Measurements from ENCODE around the gene IQGAP2.
"Not testable (repeated sequence)": the region's sequence is repeated elsewhere in the genome, so short reads cannot be mapped to it uniquely, and the experiment has no call there.

Gene IQGAP2

GRCh38 chr5:76545184-76545583, 142.1 kb downstream of the IQGAP2 start:
- Histone ChIP-seq H3K4me3 (ENCODE audit: low read depth, low read length) (no peak overlapping the region), H3K36me3 (no peaks in the 10 kb centered on the region), H3K27me3 (no peaks in the 10 kb centered on the region), H3K4me1 (no peaks in the 10 kb centered on the region), H3K9me3 (no peaks in the 10 kb centered on the region)
- no peak for TF ChIP-seq CTCF (IDR thresholded peaks at IDR 0.05; ENCODE audit: low read depth, low read length)
- no peak for DNase-seq

GRCh38 chr5:76546497-76547102, 143.5 kb downstream of the IQGAP2 start:
- no peak for TF ChIP-seq CTCF (IDR thresholded peaks at IDR 0.05; ENCODE audit: low read depth, low read length)
- no peak for DNase-seq
- H3K36me3 ChIP-seq, result no peaks in the 10 kb centered on the region
- H3K4me3 ChIP-seq (ENCODE audit: low read depth, low read length), result no peak overlapping the region
- no peaks in the 10 kb centered on the region for H3K4me1 ChIP-seq
- H3K27me3 ChIP-seq, result no peaks in the 10 kb centered on the region
- H3K9me3 ChIP-seq, result no peaks in the 10 kb centered on the region

- TF ChIP-seq CTCF (IDR thresholded peaks at IDR 0.05; ENCODE audit: low read depth, low read length), result no peak
- H3K9me3 ChIP-seq, result no peaks in the 10 kb centered on the region
- no peak for DNase-seq
- no peak overlapping the region for H3K4me3 ChIP-seq (ENCODE audit: low read depth, low read length)
- no peaks in the 10 kb centered on the region for H3K27me3 ChIP-seq
- no peaks in the 10 kb centered on the region for H3K4me1 ChIP-seq
- H3K36me3 ChIP-seq, result no peaks in the 10 kb centered on the region
Measured at GRCh38 chr5:76547242-76547890, 144.3 kb downstream of the IQGAP2 start.

- DNase-seq, result no peak
- Histone ChIP-seq H3K36me3 (no peaks in the 10 kb centered on the region), H3K4me1 (no peaks in the 10 kb centered on the region), H3K4me3 (ENCODE audit: low read depth, low read length) (no peak overlapping the region), H3K27me3 (no peaks in the 10 kb centered on the region), H3K9me3 (no peaks in the 10 kb centered on the region)
- no peak for TF ChIP-seq CTCF (IDR thresholded peaks at IDR 0.05; ENCODE audit: low read depth, low read length)
Measured at GRCh38 chr5:76547891-76548524, 144.9 kb downstream of the IQGAP2 start.

- H3K36me3 ChIP-seq, result no peaks in the 10 kb centered on the region
- no peaks in the 10 kb centered on the region for H3K4me1 ChIP-seq
- H3K9me3 ChIP-seq, result no peaks in the 10 kb centered on the region
- no peak overlapping the region for H3K4me3 ChIP-seq (ENCODE audit: low read depth, low read length)
- DNase-seq, result no peak
- TF ChIP-seq CTCF (IDR thresholded peaks at IDR 0.05; ENCODE audit: low read depth, low read length), result no peak
- H3K27me3 ChIP-seq, result no peaks in the 10 kb centered on the region
Measured at GRCh38 chr5:76548525-76549229, 145.6 kb downstream of the IQGAP2 start.

GRCh38 chr5:76550881-76551280, 147.8 kb downstream of the IQGAP2 start:
- H3K4me3 ChIP-seq (ENCODE audit: low read depth, low read length); DNase-seq; H3K27me3 ChIP-seq; H3K36me3 ChIP-seq; H3K4me1 ChIP-seq; H3K9me3 ChIP-seq: not testable (repeated sequence)
